NCI-H510A treated with DMSO at 0.1 percent for 48 hours (cell line): Measurements from ENCODE around the gene AFAP1.

Source experiments
- DNase-seq: peaks from one replicate; lab custom pipeline; 2025; lab: John Stamatoyannopoulos, UW

The AFAP1 gene

DNA sequence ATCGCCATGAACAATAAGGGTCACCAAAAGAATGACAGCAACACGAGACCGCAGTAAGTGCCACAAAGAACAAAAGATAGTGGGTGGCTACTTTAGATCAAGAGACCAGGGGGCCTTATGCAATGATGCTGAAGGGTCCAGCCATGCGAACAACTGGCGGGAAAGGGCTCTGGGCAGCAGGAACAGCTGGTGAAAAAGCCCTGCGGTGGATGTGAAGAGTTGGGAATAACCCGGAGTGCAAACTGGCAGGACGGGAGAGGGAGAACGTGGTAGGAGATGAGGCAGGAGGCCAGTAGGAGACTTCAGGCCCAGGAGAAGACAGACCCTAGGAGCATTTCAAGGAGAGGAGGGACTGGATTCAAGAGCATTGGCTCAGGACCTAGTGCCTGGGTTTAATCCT lies 120.2 kb downstream of the AFAP1 start:
- no peak for DNase-seq

DNA sequence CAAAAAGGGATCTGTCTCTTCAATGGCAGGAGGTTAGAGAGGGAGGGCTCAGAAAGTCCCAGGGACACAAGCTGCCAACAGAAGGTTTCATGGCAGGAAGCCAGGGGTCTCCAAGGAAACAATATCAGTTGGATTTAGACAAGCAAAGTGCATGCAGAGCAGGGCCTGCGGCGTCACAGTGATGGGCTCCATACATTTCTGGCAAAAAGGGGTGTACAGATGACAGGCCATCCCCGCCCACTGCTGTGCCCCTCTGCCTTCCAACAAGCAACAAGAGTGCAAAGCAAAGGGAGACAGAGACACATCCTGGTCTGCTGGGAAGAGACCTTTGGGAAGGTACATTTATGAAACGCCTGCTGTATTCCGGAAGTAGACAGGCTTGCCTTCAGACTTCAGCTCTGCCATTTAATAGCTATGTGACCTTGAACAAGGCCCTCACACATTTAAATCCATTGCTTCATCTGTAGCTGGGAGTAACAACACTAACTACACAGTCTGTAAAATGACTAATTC lies 121.2 kb downstream of the AFAP1 start:
- DNase-seq: no peak

DNA sequence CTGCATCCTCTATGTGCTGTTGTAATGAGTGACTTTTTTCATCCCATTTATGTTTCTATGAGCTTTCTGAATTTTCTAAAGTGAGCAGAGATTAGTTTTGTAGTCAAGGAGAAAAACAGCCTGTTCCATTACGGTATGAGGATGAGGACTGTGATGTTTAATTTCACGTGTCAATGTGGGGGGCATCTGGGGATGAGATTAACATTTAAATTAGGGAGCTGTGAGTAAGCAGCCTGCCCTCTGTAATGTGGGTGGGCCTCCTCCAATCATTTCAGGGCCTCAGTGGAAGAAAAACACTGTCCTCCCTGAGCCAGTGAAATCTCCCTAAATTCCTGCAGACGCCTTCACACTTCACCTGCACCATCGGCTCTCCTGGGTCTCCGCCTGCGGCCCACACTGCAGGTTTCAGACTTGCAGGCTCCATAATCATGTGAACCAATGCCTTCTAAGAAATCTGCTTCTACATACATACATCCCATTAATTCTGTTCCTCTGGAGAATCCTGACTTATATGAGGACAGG lies 121.7 kb downstream of the AFAP1 start:
- no peak for DNase-seq

DNA sequence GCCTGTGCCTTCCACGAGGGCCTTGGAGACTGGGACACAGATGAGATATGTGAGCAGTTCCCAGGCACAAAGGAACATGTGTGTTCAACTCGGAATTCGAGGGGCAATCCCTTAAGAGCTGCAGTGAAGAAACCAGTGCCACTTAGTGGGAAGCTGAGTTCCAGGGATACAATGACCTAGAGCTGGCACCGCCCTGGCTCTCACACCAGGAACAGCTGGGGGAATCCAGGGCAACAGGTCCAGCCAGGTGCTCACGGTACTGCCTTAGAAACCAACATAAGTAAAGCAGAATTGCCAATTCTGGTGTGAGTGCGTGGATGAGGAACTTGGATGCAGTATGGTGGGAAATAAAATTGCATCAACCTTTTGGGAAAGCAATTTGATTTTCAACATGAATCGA lies 122.9 kb downstream of the AFAP1 start:
- peak; percentile 26 for DNase-seq

DNA sequence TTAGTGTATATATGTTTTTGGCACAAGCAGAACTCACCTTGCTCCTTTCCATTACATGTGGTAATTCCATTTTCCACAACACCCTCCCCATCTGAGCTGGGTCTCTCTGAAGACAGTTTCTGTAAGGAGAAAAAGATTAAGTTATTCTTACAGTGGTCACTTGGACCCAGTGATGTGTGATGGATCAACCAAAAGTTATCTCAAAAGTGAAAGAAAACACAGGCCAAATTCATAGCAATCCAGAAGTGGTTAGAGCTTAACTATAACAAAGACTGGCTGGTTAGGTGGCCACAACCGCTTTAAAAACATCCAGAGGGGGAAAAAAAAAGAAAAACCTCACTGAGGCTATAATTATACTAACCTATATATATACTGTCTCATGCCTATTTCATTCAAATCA lies 123.7 kb downstream of the AFAP1 start:
- no peak for DNase-seq

DNA sequence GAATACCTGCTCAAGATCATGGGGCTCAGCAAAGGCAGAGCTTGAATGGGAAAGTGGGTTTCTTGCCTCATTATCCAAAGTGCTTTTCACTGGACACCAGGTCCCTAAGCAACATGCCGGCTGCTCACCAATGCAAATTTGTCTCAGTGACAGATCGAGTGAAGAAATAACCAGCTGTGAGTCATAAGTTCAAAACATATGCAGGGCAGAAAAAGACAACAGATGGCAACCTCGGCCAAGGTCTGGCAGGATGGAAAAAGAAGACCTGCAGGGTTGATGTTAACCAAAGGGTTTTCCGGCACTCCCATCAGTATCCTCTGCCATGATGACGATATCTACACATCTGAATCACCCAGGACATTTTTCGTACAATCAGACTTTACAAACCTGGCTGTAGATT lies 124.1 kb downstream of the AFAP1 start:
- no peak for DNase-seq

DNA sequence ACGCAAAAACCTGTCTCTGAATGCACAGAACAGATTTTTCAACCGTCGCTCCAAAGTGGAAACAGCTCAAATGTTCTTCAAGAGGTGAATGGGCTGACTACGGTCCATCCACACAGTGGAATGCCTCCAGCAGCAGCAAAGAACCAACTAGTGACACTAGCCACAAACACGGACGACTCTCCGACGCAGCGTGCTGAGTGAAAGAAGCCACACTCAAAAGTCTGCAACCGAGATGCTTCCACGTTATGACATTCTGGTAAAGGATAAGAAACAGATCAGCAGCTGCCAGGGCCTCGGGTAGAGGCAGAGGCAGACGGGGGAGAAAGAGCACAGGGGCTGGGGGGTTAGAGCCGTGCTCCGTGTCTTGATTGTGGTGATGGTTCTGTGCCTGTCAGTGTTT lies 125.2 kb downstream of the AFAP1 start:
- no peak for DNase-seq

DNA sequence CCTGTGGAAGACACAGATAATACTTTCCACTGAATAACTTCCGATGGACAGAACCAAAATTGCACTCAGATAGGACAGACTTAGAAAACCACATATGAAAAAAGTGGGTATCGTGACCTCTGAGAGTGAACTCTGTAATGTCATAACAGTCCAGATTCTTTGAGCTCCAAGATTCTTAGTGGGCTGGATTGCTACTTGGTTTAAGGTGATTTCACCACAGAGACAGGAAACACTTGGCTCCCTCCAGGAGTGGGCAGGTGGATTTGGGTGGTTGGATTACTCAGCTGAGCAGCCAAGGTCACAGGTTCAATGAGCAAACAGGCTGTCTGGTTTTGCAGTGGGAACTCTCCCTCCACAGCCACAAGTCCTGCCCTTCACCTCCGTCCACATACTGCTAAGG lies 126.0 kb downstream of the AFAP1 start:
- DNase-seq: no peak

DNA sequence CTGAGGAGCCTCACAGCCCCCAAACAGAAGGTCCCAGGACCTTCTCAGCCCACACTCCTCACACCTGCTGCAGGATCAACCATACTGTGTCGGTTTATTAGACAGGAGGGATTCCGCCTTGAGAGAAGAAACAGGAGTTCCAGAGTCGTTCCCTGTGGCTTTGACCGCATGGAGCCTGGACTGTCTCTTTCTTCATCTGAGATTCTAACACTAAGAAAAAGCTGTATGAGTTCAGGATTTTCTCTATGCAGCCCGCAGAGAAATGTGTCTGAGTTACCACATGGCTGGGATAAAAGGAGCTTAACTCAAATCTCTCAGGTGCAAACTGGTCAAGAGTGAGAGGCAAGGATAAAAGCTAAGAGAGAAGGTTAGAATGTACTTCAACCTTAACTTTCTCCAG lies 126.7 kb downstream of the AFAP1 start:
- no peak for DNase-seq

DNA sequence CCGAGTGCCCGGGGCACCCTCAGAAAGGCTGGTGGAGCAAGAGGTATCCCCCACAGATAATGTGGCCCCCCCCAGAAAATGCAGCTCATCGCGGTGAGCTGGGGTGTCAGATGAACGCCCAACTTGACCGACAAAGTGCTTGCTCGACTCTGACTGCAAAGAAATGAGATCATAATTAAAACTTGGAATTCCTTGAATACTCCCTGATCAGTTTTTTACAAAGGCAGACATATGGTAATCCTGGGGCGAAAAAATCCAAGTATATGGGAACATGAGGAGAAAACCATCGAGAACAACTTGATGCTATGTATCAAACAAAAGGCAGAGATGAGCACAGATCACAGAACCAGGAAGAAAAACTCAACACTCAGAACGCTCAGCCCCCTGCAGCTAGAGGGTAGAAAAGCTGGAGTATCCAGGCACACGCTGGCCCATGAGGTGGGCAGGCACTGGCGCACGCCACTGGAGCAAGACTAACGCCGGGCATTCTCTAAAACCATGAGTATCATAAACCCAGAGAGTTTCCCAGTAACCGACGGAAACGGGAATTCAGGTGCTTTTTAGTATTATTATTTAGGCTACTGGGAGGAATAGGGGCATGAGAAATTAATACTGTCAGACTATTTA lies 127.3 kb downstream of the AFAP1 start:
- no peak for DNase-seq

DNA sequence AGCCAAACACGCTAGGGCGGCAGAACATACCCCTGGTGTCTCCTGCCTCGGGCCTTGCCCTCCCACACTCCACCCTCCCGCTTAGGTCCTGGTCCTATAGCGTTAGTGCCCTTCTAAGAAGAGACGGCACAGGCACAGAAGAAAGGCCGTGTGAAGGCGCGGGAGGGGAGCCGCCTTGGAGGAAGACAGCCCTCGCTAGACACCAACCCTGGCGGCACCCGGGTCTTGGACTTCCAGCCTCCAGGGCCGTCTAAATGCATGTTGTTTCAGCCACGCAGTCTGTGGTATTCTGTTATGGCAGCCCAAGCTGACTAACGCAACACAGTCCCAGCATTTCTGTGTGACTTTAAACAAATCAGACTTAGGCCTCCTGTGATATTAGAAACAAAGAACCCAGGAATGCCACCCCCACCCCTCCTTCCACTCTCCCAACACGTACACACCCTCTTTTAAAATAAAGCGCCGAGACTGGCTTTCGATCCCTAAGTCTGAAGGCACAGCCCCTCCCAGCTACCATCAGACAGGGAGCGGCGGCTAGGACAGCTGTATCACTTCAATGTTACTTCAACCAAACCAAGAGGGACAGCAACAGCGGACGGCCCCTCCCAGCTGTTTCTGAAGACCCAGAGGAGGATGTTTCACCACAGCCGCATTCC lies 128.0 kb downstream of the AFAP1 start:
- no peak for DNase-seq

DNA sequence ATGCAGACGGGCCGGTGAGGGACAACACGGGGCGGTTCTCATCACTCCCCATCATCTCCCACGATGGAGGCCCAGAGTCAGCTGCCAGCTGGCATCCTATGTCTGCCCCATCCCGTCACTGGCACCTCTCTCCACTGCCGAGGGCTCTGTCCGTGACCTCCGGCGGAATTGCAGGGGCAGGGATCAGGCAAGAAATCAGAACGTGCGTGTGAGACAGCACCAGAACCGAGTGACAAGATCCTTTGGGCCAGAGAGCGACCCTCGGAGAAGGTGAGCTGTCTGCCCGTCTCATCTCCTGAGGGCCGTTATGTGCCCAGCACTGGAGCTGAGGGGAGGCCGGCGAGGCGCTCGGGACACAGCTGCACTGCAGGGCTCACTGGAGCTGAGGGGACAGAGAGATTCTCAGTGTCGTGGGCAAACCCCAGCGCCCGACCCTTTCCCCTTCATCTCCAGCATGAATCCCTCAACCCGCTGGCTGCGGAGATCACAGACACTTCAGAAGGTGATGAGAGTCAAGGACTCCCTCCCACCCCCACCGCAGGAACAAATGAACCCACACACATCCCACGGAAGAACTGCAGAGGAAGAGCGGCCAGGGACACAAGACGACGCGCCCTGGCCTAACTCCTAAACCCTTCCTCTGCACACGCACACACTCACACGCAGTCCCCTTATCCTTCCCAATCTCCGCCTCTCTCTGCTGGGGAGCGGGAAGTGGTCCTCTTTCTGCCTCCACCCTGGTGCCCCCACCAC lies 128.7 kb downstream of the AFAP1 start:
- no peak for DNase-seq

DNA sequence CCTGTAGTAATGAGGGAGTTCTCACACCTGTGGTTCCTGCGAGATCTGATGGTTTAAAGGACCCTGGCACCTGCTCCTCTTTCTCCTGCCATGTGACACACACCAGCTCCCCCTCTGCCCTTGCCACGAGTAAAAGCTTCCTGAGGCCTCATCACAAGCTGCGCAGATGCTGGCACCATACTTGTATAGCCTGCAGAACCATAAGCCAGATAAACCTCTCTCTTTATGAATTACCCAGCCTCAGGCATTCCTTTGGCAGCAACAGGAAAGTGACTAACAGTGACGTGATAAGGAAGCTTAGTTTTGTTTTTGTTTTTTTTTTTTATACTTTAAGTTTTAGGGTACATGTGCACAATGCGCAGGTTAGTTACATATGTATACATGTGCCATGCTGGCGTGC lies 130.9 kb downstream of the AFAP1 start:
- no peak for DNase-seq

DNA sequence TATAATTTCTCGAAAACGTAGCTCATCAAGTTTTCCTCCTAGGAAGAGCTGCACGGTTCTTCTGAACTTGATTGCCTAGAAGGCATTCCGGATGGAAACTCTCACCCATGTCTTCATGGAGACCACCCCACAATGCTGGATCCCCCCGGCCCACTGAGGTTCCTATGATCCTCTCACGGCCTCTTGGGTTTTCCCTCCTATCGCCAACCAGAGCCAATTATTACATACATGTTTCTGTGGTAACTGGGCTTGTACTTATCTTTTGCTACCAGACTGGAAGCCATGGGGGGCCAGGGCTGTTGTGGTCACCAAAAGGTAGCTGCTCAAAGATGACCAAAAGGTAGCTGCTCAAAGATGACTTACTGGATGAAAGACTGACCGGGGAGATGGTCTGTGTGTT lies 131.5 kb downstream of the AFAP1 start:
- DNase-seq: no peak

DNA sequence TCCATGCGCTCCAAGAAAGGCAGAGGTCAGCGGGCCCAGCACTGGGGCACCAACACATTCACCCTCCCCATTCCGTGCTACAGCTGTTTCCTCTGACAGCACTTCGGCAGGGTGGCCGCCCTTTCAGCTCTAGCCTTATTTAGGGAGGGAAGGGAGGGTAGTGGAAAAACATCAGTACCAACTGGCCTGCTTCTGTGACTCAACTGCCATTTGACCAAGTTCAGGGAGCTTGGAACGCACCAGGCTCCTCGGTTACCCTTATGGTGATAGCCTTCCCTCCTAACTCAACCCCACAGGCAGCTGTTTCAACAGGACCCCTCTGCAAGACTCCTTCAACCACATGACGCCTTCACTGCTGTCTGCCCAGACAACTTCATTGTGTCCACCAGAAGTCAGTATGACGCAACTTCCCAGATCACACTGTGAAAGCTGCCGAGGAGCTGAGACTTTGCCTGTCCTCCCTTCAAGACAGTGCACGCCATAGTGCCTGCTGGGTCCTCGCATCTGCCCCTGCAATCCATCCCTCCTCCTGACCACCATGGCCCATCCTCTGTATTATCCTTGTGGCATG lies 132.2 kb downstream of the AFAP1 start:
- no peak for DNase-seq

DNA sequence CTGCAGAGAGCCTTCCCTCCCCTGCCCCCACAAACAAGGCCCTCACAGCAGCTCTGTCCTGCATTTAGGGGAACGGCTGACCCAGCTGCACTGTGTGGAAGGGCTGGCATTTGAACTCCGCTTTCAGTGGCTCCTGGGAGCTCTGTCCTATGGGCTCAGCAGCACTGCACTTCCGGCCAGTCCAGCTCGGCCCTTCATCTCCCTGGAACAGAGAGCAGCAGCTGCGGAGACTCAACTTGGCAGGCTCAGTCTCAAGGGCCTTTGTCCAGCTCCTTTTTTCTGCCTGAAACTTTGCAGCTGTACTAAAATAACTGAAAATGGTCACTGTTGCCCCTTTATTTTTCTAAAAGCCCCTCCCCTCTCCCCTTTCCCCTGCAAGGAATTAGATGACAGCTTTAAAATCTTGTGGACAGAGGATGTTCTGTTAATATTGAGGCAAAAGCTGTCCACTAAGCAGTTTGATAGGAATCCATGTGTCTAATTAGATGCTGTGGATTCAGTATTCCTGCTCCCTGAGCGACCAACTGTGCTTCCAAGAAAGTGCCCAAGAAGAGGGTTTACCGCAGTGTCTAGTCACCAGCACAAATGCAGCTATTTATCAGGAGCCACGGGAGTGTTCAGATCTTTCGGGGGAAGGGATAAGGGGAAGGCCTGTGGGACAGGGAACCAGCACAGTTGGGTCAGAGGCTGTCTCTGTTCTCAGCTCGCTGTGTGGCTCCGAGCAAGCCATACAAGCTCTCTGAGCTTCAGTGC lies 133.1 kb downstream of the AFAP1 start:
- DNase-seq: no peak

DNA sequence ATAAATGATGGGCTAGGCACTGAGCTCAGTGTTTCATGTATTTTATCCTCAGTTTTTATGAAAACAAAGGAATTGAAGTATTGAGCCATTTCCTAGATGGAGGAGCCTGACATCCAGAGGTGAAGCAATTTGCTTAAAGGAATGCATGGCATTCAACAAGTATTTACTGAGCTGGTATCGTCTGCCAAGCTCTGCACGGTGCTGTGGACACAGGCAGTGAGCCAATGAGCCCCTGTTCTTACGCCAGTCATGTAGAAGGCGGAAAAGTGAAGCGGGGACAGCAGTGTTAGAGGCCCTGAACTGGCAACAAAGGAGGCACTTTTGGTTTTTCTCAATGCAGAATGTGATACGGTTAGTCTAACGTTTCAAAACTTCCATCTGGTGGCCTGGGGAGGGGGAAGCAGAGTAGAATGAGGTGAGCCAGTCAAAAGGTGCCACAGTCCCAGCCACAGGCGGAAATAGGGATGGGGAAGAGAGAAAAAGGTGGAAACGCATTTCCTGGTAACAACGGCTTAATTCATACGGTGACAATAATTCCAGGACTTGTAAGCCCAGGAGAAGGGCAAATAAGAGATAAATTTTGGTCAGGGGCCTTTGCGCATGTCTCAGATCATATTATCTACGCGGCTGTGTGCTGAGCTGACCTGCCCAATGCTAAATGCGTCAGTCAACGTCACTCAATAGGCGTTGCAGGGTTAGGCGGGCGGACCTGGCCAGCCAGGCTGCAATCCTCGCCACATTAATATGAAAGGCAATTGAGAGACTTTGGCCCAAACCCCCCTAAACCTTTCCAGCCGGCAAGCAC lies 133.9 kb downstream of the AFAP1 start:
- DNase-seq: no peak

DNA sequence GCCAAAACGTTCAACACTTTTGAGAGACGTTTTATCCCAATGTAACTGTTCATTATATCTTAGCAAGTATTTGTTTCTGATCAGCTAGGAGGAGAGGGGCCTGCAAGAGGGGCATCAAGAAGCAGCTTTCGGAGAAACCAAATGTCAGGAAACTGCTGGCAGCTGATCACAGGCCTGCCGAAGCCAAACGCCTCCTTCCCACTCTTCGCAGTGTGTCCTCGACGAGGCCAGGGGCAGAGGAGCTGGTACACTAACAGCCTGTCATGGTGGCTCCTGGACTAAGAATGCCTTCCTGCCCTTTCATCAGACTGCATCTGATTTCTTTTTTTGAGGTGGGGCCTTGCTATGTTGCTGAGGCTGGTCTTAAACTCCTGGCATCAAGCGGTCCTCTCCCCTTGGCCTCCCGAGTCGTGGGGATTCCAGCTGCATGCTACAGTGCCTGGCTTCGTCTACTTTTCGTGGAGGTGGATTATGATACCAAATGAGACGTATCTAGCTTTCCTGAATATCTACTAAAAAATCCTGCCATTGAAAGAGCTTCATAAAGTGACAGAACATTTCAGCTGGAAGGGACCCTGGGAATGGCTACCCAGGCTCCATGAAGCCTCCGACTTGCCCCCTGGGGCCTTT lies 134.8 kb downstream of the AFAP1 start:
- DNase-seq: no peak

DNA sequence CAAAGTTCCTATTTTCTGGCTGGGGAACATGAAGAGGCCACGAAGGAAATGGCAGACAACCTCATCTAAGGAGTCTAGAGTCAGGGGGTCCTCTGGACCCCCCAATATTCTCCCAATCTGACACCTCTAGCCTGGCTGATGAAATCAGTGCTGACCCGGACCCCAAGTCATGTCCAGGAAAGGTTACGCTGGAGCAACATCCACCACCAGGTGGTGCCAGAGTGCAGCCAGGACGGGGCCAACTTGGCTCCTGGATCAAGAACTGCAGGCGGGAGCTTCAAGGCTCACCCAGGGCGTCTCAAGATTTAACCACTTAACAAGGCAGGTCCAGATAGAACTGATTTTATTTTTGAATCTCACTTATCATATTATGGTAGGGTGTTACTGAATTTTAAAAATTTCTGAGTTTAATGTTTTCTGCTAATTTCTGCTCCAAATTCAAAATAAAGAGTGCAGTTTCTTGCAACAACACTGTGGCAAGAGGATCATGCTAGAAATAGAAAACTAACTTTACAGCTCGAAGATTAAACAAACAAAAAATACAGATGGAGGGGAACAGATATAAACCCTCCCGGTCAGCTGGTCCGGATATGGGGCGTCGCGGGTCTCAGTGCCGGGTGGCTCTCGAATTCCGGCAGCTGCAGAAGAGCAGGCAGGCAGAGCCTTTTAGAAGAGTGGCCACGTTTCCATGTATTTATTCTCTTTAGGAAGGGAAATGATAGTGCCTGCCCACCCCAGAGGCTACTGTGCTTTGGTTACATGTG lies 135.5 kb downstream of the AFAP1 start:
- peak; percentile 45 for DNase-seq

DNA sequence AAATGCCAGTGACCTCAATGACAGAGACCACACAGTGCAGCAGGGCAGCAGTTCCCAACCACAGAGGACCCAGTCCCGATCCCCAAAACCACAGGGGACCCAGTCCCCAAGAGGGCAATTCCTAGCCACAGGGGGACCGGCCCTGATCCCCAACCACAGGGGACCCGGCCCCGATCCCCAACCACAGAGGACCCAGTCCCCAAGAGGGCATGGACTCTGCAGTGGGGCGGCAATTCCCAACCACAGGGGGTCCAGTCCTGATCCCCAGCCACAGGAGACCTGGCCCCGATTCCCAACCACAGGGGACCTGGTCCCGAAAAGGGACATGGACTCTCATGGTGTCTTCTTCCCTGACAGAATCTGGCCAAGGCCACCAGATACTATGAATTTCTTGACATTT lies 136.3 kb downstream of the AFAP1 start:
- DNase-seq: no peak
